Epithelial cell of umbilical artery (primary cell): ENCODE results near the gene RAE1. TPM values are rescaled to one million over a fixed set of nuclear protein-coding genes. Genes with fewer than 3 reads are reported as not detected.

ENCODE experiments used
- total RNA-seq: library from RNA; depleted of rRNA; stranded (reverse); fragments of >200 nt; gene quantifications from 2 replicates; pipeline ENCODE4 v1.2.3, GENCODE V29; 2014

The RAE1 gene
- total RNA-seq, result 30.9 and 33.6 TPM in 2 replicates

GRCh38 chr20:57351042-57351783 is at the start of gene RAE1:
RAE1 (plus strand) TSS chr20:57351255; CDS start chr20:57354039, 2,784 bp downstream.

GRCh38 chr20:57329608-57330221 is 21.3 kb upstream of the RAE1 start, which contains the start of gene SPO11:
SPO11 (plus strand) TSS chr20:57329803; CDS start chr20:57329868, 65 bp downstream.

GRCh38 chr20:57390604-57391438 is 39.8 kb downstream of the RAE1 start, which contains the start of gene RBM38:
RBM38 (plus strand) TSS chr20:57391396; CDS start chr20:57391582, 186 bp downstream.

Other genes with a start within 250 kb of the RAE1 start
- not detected in 2 replicates for gene BMP7, start 84.6 kb upstream of the RAE1 start, total RNA-seq
- not detected in 2 replicates for gene SPO11, start 21.5 kb upstream of the RAE1 start, total RNA-seq
- 10.9 and 16.2 TPM in 2 replicates for gene RBM38, start 40.1 kb downstream of the RAE1 start, total RNA-seq
- 0.15 TPM in 1 of 2 replicates, not detected in the other for gene CTCFL, start 173.9 kb downstream of the RAE1 start, total RNA-seq
- not detected in 2 replicates for gene PCK1, start 209.9 kb downstream of the RAE1 start, total RNA-seq